GM19099 (cell line): Measurements from ENCODE around the gene WNT2.

ENCODE experiments used
- POLR2A ChIP-seq: IDR thresholded peaks from 3 replicates; pipeline ENCODE4 v1.6.1; 2011; ENCODE audit warnings: low read depth; ENCODE audit not compliant: insufficient read length; ENCODE audit errors: extremely low read depth

Gene WNT2

GRCh38 chr7:117323305-117323850, 520 bp upstream of the WNT2 start:
- no peak for TF ChIP-seq POLR2A

- no peak for TF ChIP-seq POLR2A
These were observed 2.3 kb downstream of the WNT2 start for GRCh38 chr7:117320523-117320922.

GRCh38 chr7:117319181-117319580, 3.7 kb downstream of the WNT2 start:
- TF ChIP-seq POLR2A = no peak

DNA sequence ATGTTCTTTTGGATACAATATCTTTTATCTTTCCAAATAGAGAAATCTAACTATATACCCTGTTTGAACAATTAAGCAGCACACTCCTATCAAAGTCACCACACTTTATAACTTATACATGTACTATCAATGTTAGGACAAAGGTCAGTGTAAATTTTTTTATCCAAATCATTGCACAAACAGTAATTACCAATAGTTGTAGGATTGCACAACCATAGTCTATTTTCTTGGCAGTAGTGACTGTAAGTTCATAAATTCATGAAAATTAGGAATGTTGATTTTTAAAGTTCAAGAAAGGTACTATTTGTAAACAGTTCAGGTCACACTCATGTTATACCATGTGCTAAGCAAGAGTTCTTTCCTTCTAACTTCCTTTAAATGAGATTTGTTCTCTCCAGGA, 9.3 kb downstream of the WNT2 start:
- no peak for TF ChIP-seq POLR2A

- no peak for TF ChIP-seq POLR2A
These were observed 10.0 kb downstream of the WNT2 start for GRCh38 chr7:117312593-117313580.

GRCh38 chr7:117308891-117309290, 14.0 kb downstream of the WNT2 start:
- TF ChIP-seq POLR2A = no peak

DNA sequence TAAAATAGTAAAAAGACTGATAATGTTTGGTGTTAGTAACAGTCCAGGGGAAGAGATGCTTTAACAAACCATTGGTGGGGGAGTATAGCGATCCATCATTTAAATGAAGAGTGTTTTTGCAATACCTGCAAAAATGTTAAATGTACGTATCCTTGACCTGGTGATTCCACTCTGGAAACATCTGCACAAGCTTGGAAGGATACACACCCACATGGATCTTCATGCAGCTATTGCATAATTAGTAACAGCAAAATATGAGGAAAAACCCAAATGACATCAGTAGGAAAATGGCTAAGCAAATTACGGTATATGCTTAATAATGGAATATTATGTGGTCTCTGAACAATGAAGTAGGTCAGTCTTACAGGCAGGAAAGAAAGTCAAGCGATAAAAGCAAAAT, 20.5 kb downstream of the WNT2 start:
- no peak for TF ChIP-seq POLR2A

DNA sequence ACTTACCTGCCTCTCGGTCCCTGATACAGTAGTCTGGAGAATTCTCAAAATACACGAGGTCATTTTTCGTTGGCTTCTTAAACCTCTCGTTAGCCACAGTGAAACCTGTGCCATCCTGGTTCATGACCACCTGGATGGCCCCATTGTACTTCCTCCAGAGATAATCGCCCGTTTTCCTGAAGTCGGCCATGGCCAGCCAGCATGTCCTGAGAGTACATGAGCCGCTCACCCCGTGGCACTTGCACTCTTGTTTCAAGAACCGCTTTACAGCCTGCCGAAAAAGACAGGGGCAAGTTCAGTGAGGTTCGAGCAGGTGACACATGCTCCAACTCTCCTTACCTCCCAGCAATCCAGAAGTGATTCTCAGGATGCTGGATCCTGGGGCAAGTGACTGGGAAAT, 25.3 kb downstream of the WNT2 start:
- TF ChIP-seq POLR2A = no peak

- TF ChIP-seq POLR2A = no peak
These were observed 26.8 kb downstream of the WNT2 start for GRCh38 chr7:117296066-117296465.

DNA sequence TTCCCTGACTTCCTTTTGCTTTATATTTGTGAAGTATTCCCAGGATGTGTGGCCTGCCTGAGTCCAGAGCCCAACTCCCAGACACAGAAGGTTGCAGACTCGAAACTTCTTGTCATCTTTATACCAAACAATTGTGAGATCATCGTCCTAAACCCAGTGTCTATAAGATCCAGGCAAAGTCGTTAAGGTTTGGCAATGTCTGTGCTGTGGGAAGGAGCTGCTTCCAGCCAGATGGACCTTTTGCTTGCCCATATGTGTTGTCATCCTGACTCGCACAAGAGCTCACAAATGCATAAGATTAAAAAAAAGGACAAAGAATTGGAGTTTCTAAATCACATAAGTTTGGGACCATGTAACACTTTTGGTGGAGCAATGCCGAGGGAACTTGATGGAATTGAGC, 37.0 kb downstream of the WNT2 start:
- no peak for TF ChIP-seq POLR2A

- TF ChIP-seq POLR2A = no peak
These were observed 38.2 kb downstream of the WNT2 start for GRCh38 chr7:117284692-117285091.

GRCh38 chr7:117283779-117284178, 39.1 kb downstream of the WNT2 start:
- TF ChIP-seq POLR2A = no peak

DNA sequence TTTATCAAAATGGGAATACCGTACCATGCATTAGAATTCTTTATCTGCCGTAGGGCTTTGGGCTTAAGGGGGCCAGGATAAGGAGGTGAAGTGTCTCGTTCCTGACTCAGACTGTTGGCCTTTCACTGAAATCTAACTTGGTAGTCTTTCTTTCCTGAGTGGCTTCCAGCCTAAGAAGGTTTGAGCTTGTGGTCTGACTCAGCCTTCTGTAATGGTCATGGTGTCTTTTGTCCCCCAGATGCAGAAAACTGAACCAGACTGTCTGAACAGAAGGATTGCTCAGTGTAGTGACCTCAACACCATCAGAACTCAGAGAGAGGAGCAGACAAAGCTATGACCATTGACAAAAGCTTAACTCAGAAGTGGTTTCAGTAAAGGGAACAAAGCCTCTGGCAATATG, 39.5 kb downstream of the WNT2 start:
- no peak for TF ChIP-seq POLR2A

- TF ChIP-seq POLR2A = no peak
These were observed 40.5 kb downstream of the WNT2 start for GRCh38 chr7:117282239-117282812.

DNA sequence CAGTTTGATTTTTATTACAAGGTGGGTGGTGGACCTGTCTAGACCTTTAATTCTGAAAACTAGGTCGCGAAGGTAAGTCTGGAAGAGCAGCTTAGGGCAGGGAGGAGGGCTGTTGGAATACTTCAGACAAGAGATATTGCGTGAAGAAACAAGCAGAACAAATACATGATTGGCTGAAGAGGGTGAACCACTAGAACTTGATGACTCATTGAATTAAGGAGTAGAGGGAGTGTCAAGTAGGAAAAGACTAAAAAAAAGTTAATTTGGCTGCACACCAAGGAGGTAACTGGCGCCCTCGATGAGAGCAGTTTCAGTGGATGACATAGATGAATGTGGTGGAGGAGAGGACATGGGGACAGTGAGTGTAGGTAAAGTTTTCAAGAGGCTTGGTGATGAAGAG, 41.3 kb downstream of the WNT2 start:
- TF ChIP-seq POLR2A = no peak
